ENCODE data around the gene PRADC1. TPM values are rescaled to one million over a fixed set of nuclear protein-coding genes. Genes with fewer than 3 reads are reported as not detected.
"Not testable (repeated sequence)": the region's sequence is repeated elsewhere in the genome, so short reads cannot be mapped to it uniquely, and the experiment has no call there.

The PRADC1 gene
- total RNA-seq, 1 donor: 4.4 TPM

- H3K4me1 ChIP-seq (ENCODE audit: insufficient read depth, low read length): peaks cover 4% of the 10 kb centered on the region
- H3K27me3 ChIP-seq (ENCODE audit: insufficient read depth, low read length): peaks cover 26% of the 10 kb centered on the region
- no peaks in the 10 kb centered on the region for H3K9me3 ChIP-seq (ENCODE audit: low read depth, low read length)
- no peak overlapping the region for H3K4me3 ChIP-seq (ENCODE audit: low read length)
Measured at GRCh38 chr2:73208258-73208657, 24.8 kb downstream of the PRADC1 start.

- H3K4me1 ChIP-seq (ENCODE audit: insufficient read depth, low read length): peaks cover 11% of the 10 kb centered on the region
- no peak overlapping the region for H3K4me3 ChIP-seq (ENCODE audit: low read length)
- H3K27me3 ChIP-seq (ENCODE audit: insufficient read depth, low read length): peaks cover 49% of the 10 kb centered on the region
- no peaks in the 10 kb centered on the region for H3K9me3 ChIP-seq (ENCODE audit: low read depth, low read length)
Measured at GRCh38 chr2:73205611-73206010, 27.4 kb downstream of the PRADC1 start.

GRCh38 chr2:73203055-73203681 lies 29.9 kb downstream of the PRADC1 start:
- no peak overlapping the region for H3K4me3 ChIP-seq (ENCODE audit: low read length)
- no peaks in the 10 kb centered on the region for H3K9me3 ChIP-seq (ENCODE audit: low read depth, low read length)
- peaks cover 11% of the 10 kb centered on the region for H3K4me1 ChIP-seq (ENCODE audit: insufficient read depth, low read length)
- peaks cover 57% of the 10 kb centered on the region for H3K27me3 ChIP-seq (ENCODE audit: insufficient read depth, low read length)

- Histone ChIP-seq H3K4me3 (ENCODE audit: low read length) (no peak within 1 kb of the TSS), H3K9me3 (ENCODE audit: low read depth, low read length) (no peaks in the 10 kb centered on the region), H3K27me3 (ENCODE audit: insufficient read depth, low read length) (peaks cover 63% of the 10 kb centered on the region), H3K4me1 (ENCODE audit: insufficient read depth, low read length) (peaks cover 11% of the 10 kb centered on the region)
Measured at GRCh38 chr2:73202156-73203054, 30.6 kb downstream of the PRADC1 start, which contains the start of gene NOTO. Gene NOTO (plus strand): TSS chr2:73202574. CDS start chr2:73202667, 93 bp downstream.

- Histone ChIP-seq H3K27me3 (ENCODE audit: insufficient read depth, low read length) (peaks cover 58% of the 10 kb centered on the region), H3K4me1 (ENCODE audit: insufficient read depth, low read length) (peaks cover 11% of the 10 kb centered on the region)
- H3K4me3 ChIP-seq (ENCODE audit: low read length); H3K9me3 ChIP-seq (ENCODE audit: low read depth, low read length): not testable (repeated sequence)
Measured at GRCh38 chr2:73200281-73200680, 32.8 kb downstream of the PRADC1 start.

- no peaks in the 10 kb centered on the region for H3K9me3 ChIP-seq (ENCODE audit: low read depth, low read length)
Measured at GRCh38 chr2:73197579-73197978, 35.5 kb downstream of the PRADC1 start.

GRCh38 chr2:73187549-73187948 lies 45.5 kb downstream of the PRADC1 start:
- no peaks in the 10 kb centered on the region for H3K4me1 ChIP-seq (ENCODE audit: insufficient read depth, low read length)
- no peaks in the 10 kb centered on the region for H3K9me3 ChIP-seq (ENCODE audit: low read depth, low read length)
- no peak overlapping the region for H3K4me3 ChIP-seq (ENCODE audit: low read length)
- no peaks in the 10 kb centered on the region for H3K27me3 ChIP-seq (ENCODE audit: insufficient read depth, low read length)

More at GRCh38 chr2:73197579-73197978, 35.5 kb downstream of the PRADC1 start:
- Histone ChIP-seq H3K4me3 (ENCODE audit: low read length) (no peak overlapping the region), H3K4me1 (ENCODE audit: insufficient read depth, low read length) (peaks cover 5% of the 10 kb centered on the region), H3K27me3 (ENCODE audit: insufficient read depth, low read length) (peaks cover 34% of the 10 kb centered on the region)

- H3K9me3 ChIP-seq (ENCODE audit: low read depth, low read length): no peaks in the 10 kb centered on the region
- H3K27me3 ChIP-seq (ENCODE audit: insufficient read depth, low read length): no peaks in the 10 kb centered on the region
- H3K4me3 ChIP-seq (ENCODE audit: low read length): no peak overlapping the region
- no peaks in the 10 kb centered on the region for H3K4me1 ChIP-seq (ENCODE audit: insufficient read depth, low read length)
Measured at GRCh38 chr2:73185965-73186364, 47.1 kb downstream of the PRADC1 start.

Other genes starting within 250 kb of the PRADC1 start
- 8.9 TPM for gene SFXN5, start 161.5 kb downstream of the PRADC1 start, total RNA-seq
- gene RAB11FIP5, start 120.3 kb downstream of the PRADC1 start, total RNA-seq: 14.5 TPM
- not detected for gene NOTO, start 30.7 kb downstream of the PRADC1 start, total RNA-seq
- 29.8 TPM for gene SMYD5, start 19.0 kb downstream of the PRADC1 start, total RNA-seq
- 66.3 TPM for gene CCT7, start 1.1 kb upstream of the PRADC1 start, total RNA-seq
- 4.2 TPM for gene FBXO41, start 51.2 kb upstream of the PRADC1 start, total RNA-seq
- gene EGR4, start 60.3 kb upstream of the PRADC1 start, total RNA-seq: 0.52 TPM
- 30.2 TPM for gene ALMS1, start 152.6 kb upstream of the PRADC1 start, total RNA-seq